Endothelial cell of umbilical vein (primary cell): ENCODE measurements around the gene ERP29. TPM values are rescaled to one million over a fixed set of nuclear protein-coding genes. Genes with fewer than 3 reads are reported as not detected.
A peak's percentile ranks its signal among the peaks of the same experiment; 100 is the strongest.

Experiments
- BruUV-seq: library from RNA; stranded (reverse); fragments of 400-500 nt; replicated peaks from 2 replicates; lab custom pipeline; 2021; lab: Mats Ljungman, UMichigan
- CTCF ChIA-PET: fragments of 300-600, 350-600 bp; sonication (Branson Sonifier 250); formaldehyde crosslinking; loops from one replicate; lab custom pipeline; 2021; ENCODE audit warnings: antibody characterized with exemption, inconsistent platforms; lab: Charles Lee
- POLR2A ChIA-PET: fragments of 300-600, 350-600 bp; sonication (Branson Sonifier 250); formaldehyde crosslinking; loops from one replicate; lab custom pipeline; 2021; ENCODE audit warnings: antibody characterized with exemption, inconsistent platforms; lab: Charles Lee
- DNase-seq: peaks from one replicate; pipeline ENCODE4 v3.0.0-alpha.2; 2011; ENCODE audit warnings: low read depth, low spot score
- FAIRE-seq: peaks from 2 replicates; lab custom pipeline; 2011; peaks lifted over from hg19 to GRCh38; lab: Jason Lieb, UNC
- H2AFZ ChIP-seq: 2 replicates; pipeline ENCODE4 v1.6.0; 2012; ENCODE audit warnings: low read depth, low read length, control low read depth, inconsistent platforms
- H3K27ac ChIP-seq: 2 replicates; pipeline ENCODE4 v1.5.1; 2011; ENCODE audit warnings: low read depth, mild to moderate bottlenecking, control low read depth, low read length, moderate library complexity; ENCODE audit not compliant: insufficient read depth
- H3K27me3 ChIP-seq, 2 experiments: 2 replicates each; pipeline versions ENCODE4 v1.6.0 to v1.6.1; 2011; ENCODE audit warnings: low read length in 2 of 2, mixed read lengths in 1 of 2; ENCODE audit not compliant: control insufficient read depth in 2 of 2, insufficient read depth in 2 of 2
- H3K36me3 ChIP-seq, 2 experiments: 2 replicates in 1 of 2; 3 replicates in 1 of 2; pipeline ENCODE4 v1.5.1; 2011; ENCODE audit warnings: low read length in 2 of 2, mild to moderate bottlenecking in 1 of 2, moderate library complexity in 1 of 2; ENCODE audit not compliant: control insufficient read depth in 2 of 2, insufficient read depth in 2 of 2; ENCODE audit errors: extremely low read depth in 1 of 2
- H3K4me1 ChIP-seq: 3 replicates; pipeline ENCODE4 v1.5.1; 2011; ENCODE audit warnings: mild to moderate bottlenecking, low read length; ENCODE audit not compliant: control insufficient read depth, insufficient read depth; ENCODE audit errors: extremely low read depth
- H3K4me2 ChIP-seq: 2 replicates; pipeline ENCODE4 v1.6.1; 2011; ENCODE audit warnings: low read length, control low read depth, mixed read lengths; ENCODE audit not compliant: insufficient read depth
- H3K4me3 ChIP-seq, 3 experiments: fragments of 200-600 bp in 1 of 3; sonication (generic), shearing (Covaris generic) in 1 of 3; replicated peaks in 1 of 3; 2 replicates each; pipeline ENCODE4 v1.5.1; 2011 to 2016; ENCODE audit warnings: control low read depth in 3 of 3, low read length in 3 of 3, mild to moderate bottlenecking in 2 of 3, inconsistent platforms in 1 of 3, low read depth in 1 of 3, moderate library complexity in 1 of 3; ENCODE audit not compliant: insufficient read depth in 1 of 3
- H3K79me2 ChIP-seq: 2 replicates; pipeline ENCODE4 v1.6.0; 2012; ENCODE audit warnings: low read length, inconsistent platforms; ENCODE audit not compliant: control insufficient read depth, insufficient read depth
- H3K9ac ChIP-seq: replicated peaks from 2 replicates; pipeline ENCODE3; 2011; ENCODE audit warnings: low read length, control low read depth; ENCODE audit not compliant: insufficient read depth; ENCODE audit errors: extremely low read depth
- H3K9me1 ChIP-seq: replicated peaks from 3 replicates; pipeline ENCODE4 v1.6.0; 2011; ENCODE audit warnings: mild to moderate bottlenecking, low read length; ENCODE audit not compliant: control insufficient read depth, insufficient read depth; ENCODE audit errors: extremely low read depth
- H3K9me3 ChIP-seq: replicated peaks from 2 replicates; pipeline ENCODE4 v1.5.1; 2012; ENCODE audit warnings: low read length, inconsistent platforms; ENCODE audit not compliant: control insufficient read depth, insufficient read depth
- H4K20me1 ChIP-seq: replicated peaks from 2 replicates; pipeline ENCODE3; 2011; ENCODE audit warnings: mild to moderate bottlenecking, low read length; ENCODE audit not compliant: control insufficient read depth, insufficient read depth; ENCODE audit errors: extremely low read depth
- EZH2 ChIP-seq: IDR thresholded peaks from 2 replicates; pipeline ENCODE4 v1.6.1; 2012; ENCODE audit warnings: borderline replicate concordance, low read depth, mild to moderate bottlenecking, moderate library complexity, low read length, inconsistent platforms; ENCODE audit not compliant: severe bottlenecking
- FOS ChIP-seq: IDR thresholded peaks from 2 replicates; pipeline ENCODE4 v1.6.1; 2011; ENCODE audit warnings: mild to moderate bottlenecking, low read length, moderate library complexity, borderline replicate concordance; ENCODE audit not compliant: insufficient read depth
- GATA2 ChIP-seq: IDR thresholded peaks from 2 replicates; pipeline ENCODE4 v1.7.0; 2011; ENCODE audit warnings: low read depth, mild to moderate bottlenecking, moderate library complexity, mixed read lengths, low read length; ENCODE audit not compliant: insufficient read length, insufficient read depth
- JUN ChIP-seq: IDR thresholded peaks from 2 replicates; pipeline ENCODE4 v1.6.1; 2011; ENCODE audit warnings: borderline replicate concordance, low read depth; ENCODE audit not compliant: insufficient read length, insufficient read depth
- MYC ChIP-seq: IDR thresholded peaks from one replicate; pipeline ENCODE4 v1.6.1; 2011; ENCODE audit warnings: mild to moderate bottlenecking, low read depth, low read length
- POLR2A ChIP-seq: IDR thresholded peaks from 2 replicates; pipeline ENCODE4 v1.6.1; 2012; ENCODE audit warnings: low read depth, mild to moderate bottlenecking, control low read depth, low read length
- POLR2AphosphoS5 ChIP-seq: IDR thresholded peaks from 2 replicates; pipeline ENCODE4 v1.6.1; 2012; ENCODE audit warnings: low read depth, mild to moderate bottlenecking, control low read depth, low read length, moderate library complexity; ENCODE audit not compliant: insufficient read depth
- dilution Hi-C: fragments of 300-500 bp; cut with MboI; formaldehyde crosslinking; loops from one replicate; pipeline ENCODE4 v1.15.0; 2019; ENCODE audit warnings: low sequenced_read_pairs; ENCODE audit not compliant: extremely low pct_ligation_motif_present
- intact Hi-C: fragments of 100-400 bp; cut with micrococcal nuclease; formaldehyde crosslinking; loops from one replicate; pipeline ENCODE4 v1.10.0; 2022
- polyA plus RNA-seq, 4 experiments: library from polyadenylated mRNA; depleted of rRNA in 3 of 4; stranded (reverse) in 3 of 4; unstranded in 1 of 4; fragments of >200 nt; gene quantifications; 2 replicates each; pipeline versions ENCODE4 v1.2.1 to v1.2.3, GENCODE V29; 2011 to 2012; ENCODE audit warnings: missing spikeins in 1 of 4
- total RNA-seq: library from RNA; stranded (reverse); gene quantifications from 2 replicates; pipeline ENCODE4 v1.2.3, GENCODE V29; 2021
- TF ChIP-seq, protein P1 (sequence below): IDR thresholded peaks from 2 replicates; pipeline ENCODE4 v1.6.1; 2011; ENCODE audit not compliant: insufficient read depth, insufficient read length
- TF ChIP-seq, protein P2 (sequence below), 2 donors: IDR thresholded peaks; 1 replicate in 1 of 2; 2 replicates in 1 of 2; pipeline ENCODE4 v1.5.1; 2011; ENCODE audit warnings: low read length in 2 of 2, mild to moderate bottlenecking in 2 of 2, moderate library complexity in 2 of 2, control low read depth in 1 of 2, inconsistent platforms in 1 of 2, low read depth in 1 of 2; ENCODE audit not compliant: insufficient read depth in 1 of 2; ENCODE audit errors: extremely low read depth in 1 of 2

ERP29 gene
- total and polyA plus RNA-seq, 2 donors (not counting 3 experiments of a cell fraction or from before 2014, with no cell fraction given): 77.1 to 116 TPM

DNA sequence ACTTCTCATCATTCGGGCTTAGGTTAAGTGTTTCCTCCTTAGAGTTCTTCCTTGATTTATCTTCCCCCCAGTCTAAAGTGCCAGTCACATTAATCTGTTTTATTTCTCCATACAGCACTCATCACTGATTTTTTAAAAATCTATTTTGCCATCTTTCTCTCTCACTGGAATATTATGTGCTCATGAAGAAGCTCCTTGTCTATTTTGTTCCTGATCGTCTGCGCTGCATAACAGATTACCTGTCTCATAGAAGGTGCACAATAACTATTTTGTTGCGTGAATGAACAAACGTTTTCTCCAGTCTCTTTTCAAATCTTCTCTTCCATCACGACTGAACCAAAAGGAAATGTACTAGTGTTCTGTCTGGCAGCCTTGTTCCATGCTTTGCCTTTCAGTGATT is 2.7 kb downstream of the ERP29 start:
- no peak for TF ChIP-seq JUN
- no peak for TF ChIP-seq GATA2
- no peak for TF ChIP-seq POLR2A
- H3K4me2 ChIP-seq: no peak overlapping the region
- H2AFZ ChIP-seq: no peak overlapping the region
- H3K4me3 ChIP-seq: no peak overlapping the region
- H3K9me3 ChIP-seq: no peaks in the 10 kb centered on the region
- no peak overlapping the region for H3K9ac ChIP-seq
- H3K36me3 ChIP-seq: peaks cover 2 to 5% of the 10 kb centered on the region in 2 experiments
- H3K79me2 ChIP-seq: peaks cover 62% of the 10 kb centered on the region
- ChIA-PET POLR2A (no interaction called here), CTCF (no interaction called here)
- TSS peak; percentile 2 for BruUV-seq
- H3K27ac ChIP-seq: no peak overlapping the region
- H3K9me1 ChIP-seq: no peaks in the 10 kb centered on the region
- no peak for FAIRE-seq
- intact Hi-C loops: loop anchor here (10.0 kb wide), 1 partner anchor 369 kb away; the partner anchor contains the start of gene HECTD4
- no peaks in the 10 kb centered on the region for H3K27me3 ChIP-seq
- dilution Hi-C loops: no loop called here
- peaks cover 3% of the 10 kb centered on the region for H4K20me1 ChIP-seq
- DNase-seq: no peak
- peaks cover 31% of the 10 kb centered on the region for H3K4me1 ChIP-seq

DNA sequence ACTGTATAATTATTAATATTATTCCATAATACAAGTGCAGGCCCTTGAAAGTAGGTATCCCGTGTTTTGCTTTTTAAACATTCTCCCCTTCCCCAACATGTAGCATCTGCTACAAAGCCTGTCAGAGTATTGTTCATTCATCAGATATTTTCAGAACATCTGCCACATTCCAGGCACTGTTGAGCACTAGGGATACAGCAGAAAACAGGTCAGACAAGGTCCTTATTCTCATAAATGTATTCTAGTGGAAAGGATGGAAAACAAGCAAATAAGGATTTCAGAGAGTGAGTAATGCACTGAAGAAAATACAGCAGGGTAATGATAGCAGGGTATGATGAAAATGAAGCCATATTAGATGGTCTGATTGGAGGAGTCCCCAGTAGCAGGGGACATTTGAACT is 3.8 kb downstream of the ERP29 start:
- H3K27ac ChIP-seq: no peak overlapping the region
- CTCF ChIA-PET: no interaction called here
- POLR2A ChIA-PET: no interaction called here
- no peaks in the 10 kb centered on the region for H3K9me1 ChIP-seq
- H3K4me3 ChIP-seq: no peak overlapping the region
- no peak overlapping the region for H3K4me2 ChIP-seq
- no peaks in the 10 kb centered on the region for H3K27me3 ChIP-seq
- DNase-seq: no peak
- TF ChIP-seq GATA2 (no peak), FOS (no peak), MYC (no peak), POLR2A (no peak), POLR2AphosphoS5 (no peak), EZH2 (no peak), JUN (no peak)
- TF ChIP-seq, protein P1, sequence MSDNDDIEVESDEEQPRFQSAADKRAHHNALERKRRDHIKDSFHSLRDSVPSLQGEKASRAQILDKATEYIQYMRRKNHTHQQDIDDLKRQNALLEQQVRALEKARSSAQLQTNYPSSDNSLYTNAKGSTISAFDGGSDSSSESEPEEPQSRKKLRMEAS: no peak
- TF ChIP-seq, protein P2, sequence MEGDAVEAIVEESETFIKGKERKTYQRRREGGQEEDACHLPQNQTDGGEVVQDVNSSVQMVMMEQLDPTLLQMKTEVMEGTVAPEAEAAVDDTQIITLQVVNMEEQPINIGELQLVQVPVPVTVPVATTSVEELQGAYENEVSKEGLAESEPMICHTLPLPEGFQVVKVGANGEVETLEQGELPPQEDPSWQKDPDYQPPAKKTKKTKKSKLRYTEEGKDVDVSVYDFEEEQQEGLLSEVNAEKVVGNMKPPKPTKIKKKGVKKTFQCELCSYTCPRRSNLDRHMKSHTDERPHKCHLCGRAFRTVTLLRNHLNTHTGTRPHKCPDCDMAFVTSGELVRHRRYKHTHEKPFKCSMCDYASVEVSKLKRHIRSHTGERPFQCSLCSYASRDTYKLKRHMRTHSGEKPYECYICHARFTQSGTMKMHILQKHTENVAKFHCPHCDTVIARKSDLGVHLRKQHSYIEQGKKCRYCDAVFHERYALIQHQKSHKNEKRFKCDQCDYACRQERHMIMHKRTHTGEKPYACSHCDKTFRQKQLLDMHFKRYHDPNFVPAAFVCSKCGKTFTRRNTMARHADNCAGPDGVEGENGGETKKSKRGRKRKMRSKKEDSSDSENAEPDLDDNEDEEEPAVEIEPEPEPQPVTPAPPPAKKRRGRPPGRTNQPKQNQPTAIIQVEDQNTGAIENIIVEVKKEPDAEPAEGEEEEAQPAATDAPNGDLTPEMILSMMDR (IDR thresholded peaks at IDR 0.05; ENCODE audit: extremely low read depth in 1 of 2, insufficient read depth in 1 of 2, low read depth in 1 of 2, low read length in 2 of 2): no peak
- intact Hi-C loops (loop anchor here (10.0 kb wide), 1 partner anchor 368 kb away; the partner anchor contains the start of gene HECTD4), dilution Hi-C loops (no loop called here)
- H3K79me2 ChIP-seq: peaks cover 65% of the 10 kb centered on the region
- BruUV-seq: no TSS peak
- no peak for FAIRE-seq
- H3K9ac ChIP-seq: no peak overlapping the region
- H3K36me3 ChIP-seq: peaks cover 4 to 9% of the 10 kb centered on the region in 2 experiments
- peaks cover 25% of the 10 kb centered on the region for H3K4me1 ChIP-seq
- peaks cover 3% of the 10 kb centered on the region for H4K20me1 ChIP-seq
- H2AFZ ChIP-seq: no peak overlapping the region
- H3K9me3 ChIP-seq: no peaks in the 10 kb centered on the region
